ENCODE data around the gene PLXNA2. TPM values are rescaled to one million over a fixed set of nuclear protein-coding genes. Genes with fewer than 3 reads are reported as not detected.

The PLXNA2 gene
- total and polyA plus RNA-seq, 8 donors: 48.7 to 137 (median 72.9) TPM

GRCh38 chr1:208074353-208074752 is 169.8 kb downstream of the PLXNA2 start:
- TF ChIP-seq CTCF (IDR thresholded peaks at IDR 0.05): no peak
- no peak for DNase-seq
- ATAC-seq: no peak
- Histone ChIP-seq H3K4me3 (no peak overlapping the region), H3K36me3 (peaks cover 0 to 45% (median 4%) of the 10 kb centered on the region in 3 donors), H3K9me3 (no peaks in the 10 kb centered on the region), H3K27ac (no peak overlapping the region), H3K4me1 (no peaks in the 10 kb centered on the region), H3K27me3 (no peaks in the 10 kb centered on the region)
- intact Hi-C loops (cut with DNase I): no loop called here
- WGBS, 2 donors: 77 to 81% methylated on average over 6 of the region's 6 CpGs
- FAIRE-seq: no peak

GRCh38 chr1:208071435-208072031 is 172.7 kb downstream of the PLXNA2 start:
- ATAC-seq (peak; percentile 32 to 72 (median 40)), DNase-seq (no peak), FAIRE-seq (no peak)
- Histone ChIP-seq H3K4me3 (no peak overlapping the region), H3K9me3 (no peaks in the 10 kb centered on the region), H3K4me1 (no peaks in the 10 kb centered on the region), H3K27me3 (no peaks in the 10 kb centered on the region), H3K36me3 (peaks cover 0 to 36% (median 0%) of the 10 kb centered on the region in 3 donors), H3K27ac (no peak overlapping the region)
- TF ChIP-seq CTCF (IDR thresholded peaks at IDR 0.05): no peak
- WGBS, 2 donors: 60 to 66% methylated on average over 7 of the region's 7 CpGs
- intact Hi-C loops (cut with DNase I): no loop called here

- peaks cover 0 to 30% (median 0%) of the 10 kb centered on the region in 3 donors for H3K36me3 ChIP-seq
- no peak for TF ChIP-seq CTCF (IDR thresholded peaks at IDR 0.05)
- H3K4me3 ChIP-seq: no peak overlapping the region
- FAIRE-seq: no peak
- no peak for DNase-seq
- intact Hi-C loops (cut with DNase I): no loop called here
- WGBS, 2 donors: 96 to 97% methylated on average over 4 of the region's 4 CpGs
- H3K4me1 ChIP-seq: no peaks in the 10 kb centered on the region
- no peaks in the 10 kb centered on the region for H3K9me3 ChIP-seq
- H3K27ac ChIP-seq: no peak overlapping the region
- H3K27me3 ChIP-seq: no peaks in the 10 kb centered on the region
- ATAC-seq: no peak
Measured at GRCh38 chr1:208069908-208070307, 174.3 kb downstream of the PLXNA2 start.

GRCh38 chr1:208069317-208069716 is 174.9 kb downstream of the PLXNA2 start:
- ATAC-seq: peak in 2 of 4 donors; percentile 33 to 48
- 68 to 69% methylated on average over 8 of the region's 8 CpGs for WGBS, 2 donors
- Histone ChIP-seq H3K27ac (no peak overlapping the region), H3K4me1 (no peaks in the 10 kb centered on the region), H3K36me3 (peaks cover 0 to 29% (median 0%) of the 10 kb centered on the region in 3 donors), H3K4me3 (no peak overlapping the region), H3K9me3 (no peaks in the 10 kb centered on the region), H3K27me3 (no peaks in the 10 kb centered on the region)
- FAIRE-seq: no peak
- no peak for DNase-seq
- no peak for TF ChIP-seq CTCF (IDR thresholded peaks at IDR 0.05)
- intact Hi-C loops (cut with DNase I): no loop called here

- ATAC-seq (no peak), DNase-seq (no peak), FAIRE-seq (no peak)
- H3K4me1 ChIP-seq: no peaks in the 10 kb centered on the region
- peaks cover 0 to 25% (median 0%) of the 10 kb centered on the region in 3 donors for H3K36me3 ChIP-seq
- H3K9me3 ChIP-seq: no peaks in the 10 kb centered on the region
- WGBS, 2 donors: 79 to 85% methylated on average over 3 of the region's 3 CpGs
- intact Hi-C loops (cut with DNase I): no loop called here
- no peak overlapping the region for H3K27ac ChIP-seq
- no peaks in the 10 kb centered on the region for H3K27me3 ChIP-seq
- TF ChIP-seq CTCF (IDR thresholded peaks at IDR 0.05): no peak
- no peak overlapping the region for H3K4me3 ChIP-seq
Measured at GRCh38 chr1:208068908-208069307, 175.3 kb downstream of the PLXNA2 start.

Measured in pancreas (tissue), 10 donors.